NOMO-1 treated with dmso at 0.1 percent for 144 hours (cell line): Measurements from ENCODE around the gene SCD.

Experiments used
- DNase-seq: peaks from one replicate; lab custom pipeline; 2025; ENCODE audit not compliant: unreplicated experiment; lab: John Stamatoyannopoulos, UW

SCD gene

GRCh38 chr10:100391163-100392002, 44.4 kb downstream of the SCD start:
- no peak for DNase-seq

GRCh38 chr10:100392686-100393003, 45.6 kb downstream of the SCD start:
- DNase-seq = no peak

- DNase-seq = no peak
Observed at GRCh38 chr10:100395626-100396025, 48.6 kb downstream of the SCD start.

- no peak for DNase-seq
Observed at GRCh38 chr10:100396605-100397004, 49.6 kb downstream of the SCD start.

- no peak for DNase-seq
Observed at GRCh38 chr10:100401631-100402328, 54.7 kb downstream of the SCD start.

GRCh38 chr10:100403734-100404133, 56.7 kb downstream of the SCD start:
- DNase-seq = no peak

- no peak for DNase-seq
Observed at GRCh38 chr10:100413173-100413572, 66.1 kb downstream of the SCD start.
